CD4-positive, alpha-beta T cell treated with Interleukin-6 at 100 ng/mL for 8 hours (primary cell): ENCODE measurements around the gene FHL1.
A peak's percentile ranks its signal among the peaks of the same experiment; 100 is the strongest.
"Not testable (repeated sequence)": the region's sequence is repeated elsewhere in the genome, so short reads cannot be mapped to it uniquely, and the experiment has no call there.

Source experiments
- DNase-seq: peaks from one replicate; pipeline ENCODE4 v3.0.0-alpha.2; 2020; ENCODE audit warnings: mixed read lengths, low spot score

The FHL1 gene

DNA sequence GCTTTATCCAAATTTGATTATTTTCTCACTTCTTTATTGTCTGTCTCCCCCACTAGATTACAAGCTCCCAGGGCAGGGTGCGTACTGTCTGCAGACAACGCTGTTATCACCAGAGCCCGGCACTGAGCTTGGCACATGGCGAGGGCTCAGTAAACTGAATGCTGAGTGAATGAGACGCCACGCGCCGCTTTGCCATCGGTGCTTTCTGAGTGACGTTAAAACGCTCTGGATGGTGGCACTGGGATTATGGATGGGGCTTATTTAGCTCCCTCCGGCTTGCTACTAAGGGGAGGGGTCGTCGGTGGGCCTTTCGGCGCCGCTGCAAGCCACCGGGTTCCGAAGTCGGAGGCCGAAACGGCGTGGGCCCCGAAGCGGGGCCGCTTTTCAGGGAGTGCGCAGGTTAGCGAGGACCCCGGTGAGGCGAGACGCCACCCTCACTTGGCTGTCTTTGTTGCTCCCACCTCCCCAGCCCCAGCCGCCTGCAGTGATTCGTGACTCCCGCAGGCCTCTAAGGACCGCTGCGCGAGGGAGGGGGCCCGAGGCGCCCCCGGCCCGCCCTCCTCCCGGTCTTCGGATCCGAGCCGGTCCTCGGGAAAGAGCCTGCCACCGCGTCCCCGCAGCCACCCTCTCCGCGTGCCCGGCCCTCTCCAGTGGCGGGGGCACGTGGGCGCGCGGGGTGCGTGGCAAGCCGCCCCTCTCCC, 569 bp upstream of the FHL1 start:
- DNase-seq: peak; percentile 7

GRCh38 chrX:136147976-136148375, 643 bp downstream of the FHL1 start:
- no peak for DNase-seq

- DNase-seq: no peak
Observed at GRCh38 chrX:136148391-136148790, 1.1 kb downstream of the FHL1 start.

- DNase-seq: no peak
Observed at GRCh38 chrX:136154998-136155397, 7.7 kb downstream of the FHL1 start.

DNA sequence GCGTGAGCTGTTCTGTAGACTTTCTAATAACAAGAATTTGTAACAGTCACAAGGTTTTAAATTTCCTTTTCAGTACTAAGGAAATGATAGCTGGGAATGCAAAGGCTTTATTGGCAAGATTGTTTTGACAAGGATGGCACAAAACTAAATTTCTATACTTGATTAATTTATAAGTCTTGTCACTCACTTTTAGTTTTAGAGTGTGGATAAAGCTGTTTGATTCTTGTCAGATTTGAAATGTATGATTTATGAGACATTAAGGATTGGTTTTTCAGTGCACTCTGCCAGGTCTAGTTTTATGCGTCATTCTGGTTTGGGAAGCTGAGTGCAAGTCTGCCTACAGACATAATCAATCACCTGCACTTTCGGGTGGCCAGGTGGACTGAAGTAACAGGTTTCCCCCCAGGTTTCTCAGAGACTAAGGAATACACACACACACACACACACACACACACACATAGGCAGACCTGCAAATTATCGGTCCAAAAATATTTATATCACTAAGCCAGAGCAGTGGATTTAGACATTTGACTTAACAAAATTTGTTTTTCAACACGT, 9.3 kb downstream of the FHL1 start:
- no peak for DNase-seq

DNA sequence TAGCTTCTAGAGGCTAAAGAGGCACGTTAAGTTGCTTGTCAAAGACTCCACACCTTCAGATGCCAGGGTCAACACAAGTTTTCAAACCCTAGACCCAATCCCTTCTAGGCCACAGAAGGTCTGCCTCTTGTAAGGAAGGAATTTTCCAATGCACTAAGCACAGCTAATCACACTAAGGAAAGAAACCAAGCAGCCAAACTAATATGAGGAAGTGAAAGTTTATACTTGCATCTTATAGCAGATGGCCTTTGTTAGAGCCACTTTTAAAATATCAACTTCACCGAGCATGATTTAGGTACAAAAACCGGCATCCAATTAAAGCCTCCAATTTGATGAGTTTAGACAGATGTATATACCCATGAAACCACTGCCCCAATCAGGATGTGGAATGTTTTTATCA, 9.9 kb downstream of the FHL1 start:
- no peak for DNase-seq

DNA sequence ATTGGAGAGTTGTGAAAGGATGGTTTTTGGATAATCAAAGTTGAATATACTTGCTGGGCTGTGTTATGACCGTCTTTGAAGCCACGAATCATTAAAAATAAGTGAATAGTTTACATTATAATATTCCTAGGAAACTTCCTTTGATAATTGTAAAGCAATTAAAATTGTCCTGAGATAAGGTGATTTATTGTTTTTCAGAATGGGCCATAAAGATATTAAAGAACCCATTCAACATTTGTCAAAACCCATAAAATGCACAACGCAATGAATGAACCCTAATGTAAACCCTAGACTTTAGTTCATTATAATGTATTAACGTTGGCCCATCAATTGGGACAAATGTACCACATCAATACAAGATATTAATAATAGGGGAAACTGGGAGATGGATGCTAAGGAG, 11.4 kb downstream of the FHL1 start:
- no peak for DNase-seq

GRCh38 chrX:136159611-136160025, 12.3 kb downstream of the FHL1 start:
- DNase-seq: no peak

GRCh38 chrX:136162827-136163570, 15.7 kb downstream of the FHL1 start:
- DNase-seq: peak; percentile 25

DNA sequence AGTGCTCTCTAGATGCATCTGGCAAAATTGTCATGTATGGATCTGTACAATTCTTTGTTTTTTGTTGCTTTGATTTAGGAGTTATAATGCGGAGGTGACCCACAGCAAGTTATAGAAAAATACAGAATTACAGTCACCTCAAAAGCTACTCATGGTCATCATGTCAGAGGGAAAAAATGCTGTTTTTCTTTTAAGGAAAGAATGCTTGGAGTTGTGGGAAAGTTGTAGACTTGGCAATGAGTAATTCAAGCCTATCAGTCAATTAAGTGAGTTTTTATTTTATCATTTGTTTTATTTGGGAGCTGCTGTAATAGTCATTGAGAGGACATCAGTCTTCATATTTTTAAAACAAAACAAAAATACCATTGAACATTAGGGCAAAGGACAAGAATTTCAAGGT, 16.4 kb downstream of the FHL1 start:
- DNase-seq: no peak

- DNase-seq: no peak
Observed at GRCh38 chrX:136165406-136165805, 18.1 kb downstream of the FHL1 start.

DNA sequence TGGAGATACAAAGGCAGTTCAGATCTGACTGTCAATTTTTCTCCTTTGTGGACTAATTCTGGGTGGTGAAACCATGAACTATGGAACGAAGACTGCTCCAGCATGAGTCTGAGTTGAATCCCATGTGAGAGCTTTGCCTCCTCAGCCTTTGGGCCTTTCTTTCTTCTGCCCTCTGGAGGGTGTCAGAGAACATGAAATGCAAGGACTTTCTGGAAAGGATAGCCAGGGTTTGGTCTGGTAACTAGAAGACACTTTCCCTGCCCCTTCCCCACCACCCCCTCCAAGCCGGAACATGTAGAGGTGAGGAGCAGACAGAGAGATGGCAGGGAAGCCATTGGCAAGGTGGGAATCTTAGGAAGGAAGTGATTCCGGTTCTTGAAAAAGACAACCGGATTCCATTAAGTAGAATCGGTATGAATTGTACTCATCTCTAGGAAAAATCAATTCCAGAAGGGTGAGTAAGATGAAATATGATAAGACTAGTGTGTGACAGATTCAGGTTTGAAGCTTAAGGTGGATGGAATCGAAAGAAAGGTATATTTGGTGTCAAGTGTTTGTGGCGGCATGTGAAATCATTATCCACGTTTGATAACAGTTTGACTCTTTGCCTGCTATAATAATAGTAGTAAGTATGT, 19.0 kb downstream of the FHL1 start:
- DNase-seq: no peak

GRCh38 chrX:136167989-136168388, 20.7 kb downstream of the FHL1 start:
- DNase-seq: not testable (repeated sequence)

DNA sequence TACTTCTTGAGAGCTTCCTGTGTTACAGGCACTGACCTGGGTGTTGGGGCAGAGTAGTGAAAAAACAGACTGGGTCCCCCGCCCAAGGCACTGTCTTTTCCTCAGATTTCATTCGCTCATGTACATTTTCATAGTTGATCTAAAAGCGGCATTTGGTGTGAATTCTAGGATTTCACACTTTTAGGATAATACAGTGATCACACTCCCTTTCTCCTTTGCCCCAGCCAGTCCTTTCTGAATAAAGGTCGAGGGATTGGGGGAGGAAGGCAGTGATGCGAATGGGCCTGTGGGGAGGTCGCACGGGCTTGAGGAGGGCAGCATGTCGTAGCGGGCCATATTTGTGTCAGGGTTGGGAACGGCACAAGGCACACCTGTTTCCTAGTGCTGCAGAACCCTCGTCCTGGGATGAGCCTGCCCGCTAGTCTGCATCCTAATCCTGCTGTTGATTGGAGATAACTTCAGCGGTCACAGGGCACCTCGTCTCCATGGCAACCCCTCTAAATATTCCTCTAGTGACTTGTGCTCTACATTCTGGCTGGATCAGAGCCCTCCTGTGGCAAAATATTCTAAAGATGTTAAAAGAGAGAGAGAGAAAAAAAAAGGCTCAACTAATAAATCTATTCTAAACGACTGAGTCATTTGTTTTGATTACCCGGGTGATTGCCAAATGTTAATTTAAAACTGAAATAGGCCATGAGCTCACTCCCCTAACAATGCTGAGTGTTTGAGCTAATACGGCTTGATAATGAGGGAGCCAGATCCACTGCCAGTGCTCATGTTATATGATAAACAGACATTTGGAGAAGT, 21.8 kb downstream of the FHL1 start:
- DNase-seq: no peak

- DNase-seq: no peak
Observed at GRCh38 chrX:136170139-136170800, 22.9 kb downstream of the FHL1 start.

GRCh38 chrX:136171420-136171819, 24.1 kb downstream of the FHL1 start:
- DNase-seq: no peak

DNA sequence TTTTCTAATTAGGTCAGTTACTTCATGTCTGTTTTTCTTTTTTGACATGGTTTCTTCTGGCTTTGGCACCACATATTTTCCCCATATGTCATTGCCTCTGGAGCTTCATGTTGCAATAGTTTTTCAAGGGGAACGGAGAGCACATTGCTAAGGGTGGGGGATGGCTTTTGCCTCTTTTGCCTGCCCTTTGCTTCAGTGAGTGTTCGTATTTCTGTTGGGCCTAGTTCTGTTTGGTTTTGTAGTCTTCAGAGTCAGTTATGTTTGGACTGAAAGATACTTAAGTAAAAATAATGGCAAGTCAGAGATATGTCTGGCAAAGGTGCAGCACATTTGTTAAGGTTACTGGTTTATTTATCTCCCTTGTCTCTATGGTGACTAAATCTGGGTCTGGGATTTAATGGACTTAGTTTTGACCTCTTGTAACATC, 29.1 kb downstream of the FHL1 start:
- no peak for DNase-seq

- DNase-seq: no peak
Observed at GRCh38 chrX:136179133-136179532, 31.8 kb downstream of the FHL1 start.

GRCh38 chrX:136182414-136182813, 35.1 kb downstream of the FHL1 start:
- DNase-seq: no peak

DNA sequence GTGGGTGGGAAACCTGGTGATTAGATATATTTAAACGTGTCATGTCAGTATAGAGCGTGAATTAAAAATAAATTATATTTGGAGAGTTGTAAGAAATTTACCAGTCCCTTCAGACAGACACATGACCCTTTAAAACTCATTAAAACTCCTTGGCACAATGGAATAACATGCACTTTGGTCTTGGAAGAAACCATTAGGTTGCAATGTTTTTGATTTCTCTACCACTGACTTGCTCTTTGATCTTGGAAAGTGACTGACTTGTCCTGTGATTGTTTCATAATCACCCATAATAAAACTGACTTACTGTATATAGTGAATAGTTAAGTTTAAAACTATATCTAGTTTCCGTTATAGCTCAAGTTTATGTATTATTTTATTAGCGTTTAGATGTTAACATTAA, 35.8 kb downstream of the FHL1 start:
- no peak for DNase-seq

DNA sequence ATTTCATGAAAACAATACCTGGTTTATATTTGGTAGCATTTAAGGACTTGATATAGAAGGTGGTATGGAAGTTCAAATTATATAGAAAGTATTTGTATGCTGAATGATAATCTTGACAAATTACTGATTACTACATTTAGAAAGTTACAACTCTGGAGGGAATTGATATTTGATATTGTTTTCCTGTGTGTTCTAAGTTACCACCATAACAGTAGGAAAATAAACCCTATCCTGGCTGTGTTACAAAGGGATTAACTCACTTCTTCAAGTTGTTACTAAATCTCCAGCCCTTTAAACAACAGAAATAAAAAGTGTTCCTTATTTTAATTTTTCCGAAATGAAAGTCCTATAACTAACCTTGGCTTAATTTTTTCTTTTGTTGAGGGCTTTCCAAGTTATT, 36.6 kb downstream of the FHL1 start:
- no peak for DNase-seq
